Measurements from ENCODE around the gene APCDD1L. TPM values are rescaled to one million over a fixed set of nuclear protein-coding genes. Genes with fewer than 3 reads are reported as not detected.

Gene APCDD1L
- total RNA-seq, 1 donor from 2014 or later: 5.1 TPM

GRCh38 chr20:58514321-58515232, 622 bp downstream of the APCDD1L start:
- no peak for TF ChIP-seq CTCF (IDR thresholded peaks at IDR 0.05; ENCODE audit: insufficient read depth, low read length, poor library complexity, severe bottlenecking)
- Histone ChIP-seq H3K27me3 (ENCODE audit: control insufficient read depth, insufficient read depth, low read length) (peaks cover 15% of the 10 kb centered on the region), H3K36me3 (ENCODE audit: control insufficient read depth, insufficient read depth, low read length) (no peaks in the 10 kb centered on the region), H3K4me3 (ENCODE audit: low read depth, low read length) (peak overlapping the region; percentile 47)
- no peak for DNase-seq (ENCODE audit: low read depth)

- no peak for DNase-seq (ENCODE audit: low read depth)
- Histone ChIP-seq H3K36me3 (ENCODE audit: control insufficient read depth, insufficient read depth, low read length) (no peaks in the 10 kb centered on the region), H3K4me3 (ENCODE audit: low read depth, low read length) (peak overlapping the region; percentile 47), H3K27me3 (ENCODE audit: control insufficient read depth, insufficient read depth, low read length) (peaks cover 15% of the 10 kb centered on the region)
- no peak for TF ChIP-seq CTCF (IDR thresholded peaks at IDR 0.05; ENCODE audit: insufficient read depth, low read length, poor library complexity, severe bottlenecking)
Measured at GRCh38 chr20:58513580-58514285, 1.5 kb downstream of the APCDD1L start.

- no peak for TF ChIP-seq CTCF (IDR thresholded peaks at IDR 0.05; ENCODE audit: insufficient read depth, low read length, poor library complexity, severe bottlenecking)
- H3K36me3 ChIP-seq (ENCODE audit: control insufficient read depth, insufficient read depth, low read length): no peaks in the 10 kb centered on the region
- peaks cover 15% of the 10 kb centered on the region for H3K27me3 ChIP-seq (ENCODE audit: control insufficient read depth, insufficient read depth, low read length)
- no peak for DNase-seq (ENCODE audit: low read depth)
- H3K4me3 ChIP-seq (ENCODE audit: low read depth, low read length): no peak overlapping the region
Measured at GRCh38 chr20:58512808-58513552, 2.2 kb downstream of the APCDD1L start.

- H3K36me3 ChIP-seq (ENCODE audit: control insufficient read depth, insufficient read depth, low read length): no peaks in the 10 kb centered on the region
- no peak for DNase-seq (ENCODE audit: low read depth)
- TF ChIP-seq CTCF (IDR thresholded peaks at IDR 0.05; ENCODE audit: insufficient read depth, low read length, poor library complexity, severe bottlenecking): no peak
- peaks cover 15% of the 10 kb centered on the region for H3K27me3 ChIP-seq (ENCODE audit: control insufficient read depth, insufficient read depth, low read length)
- H3K4me3 ChIP-seq (ENCODE audit: low read depth, low read length): no peak overlapping the region
Measured at GRCh38 chr20:58511861-58512260, 3.3 kb downstream of the APCDD1L start.

- DNase-seq (ENCODE audit: low read depth): no peak
- Histone ChIP-seq H3K27me3 (ENCODE audit: control insufficient read depth, insufficient read depth, low read length) (peaks cover 15% of the 10 kb centered on the region), H3K4me3 (ENCODE audit: low read depth, low read length) (no peak overlapping the region), H3K36me3 (ENCODE audit: control insufficient read depth, insufficient read depth, low read length) (no peaks in the 10 kb centered on the region)
- no peak for TF ChIP-seq CTCF (IDR thresholded peaks at IDR 0.05; ENCODE audit: insufficient read depth, low read length, poor library complexity, severe bottlenecking)
Measured at GRCh38 chr20:58511364-58511763, 3.8 kb downstream of the APCDD1L start.

All from kidney epithelial cell (primary cell).